Hepatocyte (in vitro differentiated cells): Measurements from ENCODE around the gene SETD5. TPM values are rescaled to one million over a fixed set of nuclear protein-coding genes. Genes with fewer than 3 reads are reported as not detected.
"Not testable (repeated sequence)": the region's sequence is repeated elsewhere in the genome, so short reads cannot be mapped to it uniquely, and the experiment has no call there.

ENCODE experiments used
- DNase-seq: peaks from one replicate; pipeline ENCODE4 v3.0.0-alpha.2; 2016; ENCODE audit warnings: low spot score
- H2AFZ ChIP-seq: fragments of 200-600 bp; sonication (generic); 2 replicates; pipeline ENCODE4 v1.6.0; 2016; ENCODE audit warnings: antibody characterized with exemption, mild to moderate bottlenecking
- H3K27ac ChIP-seq: fragments of 200-600 bp; sonication (generic); 2 replicates; pipeline ENCODE4 v1.5.1; 2016; ENCODE audit warnings: mild to moderate bottlenecking
- H3K27me3 ChIP-seq: fragments of 200-600 bp; sonication (generic); 2 replicates; pipeline ENCODE4 v1.6.1; 2016
- H3K36me3 ChIP-seq: fragments of 200-600 bp; sonication (generic); replicated peaks from 2 replicates; pipeline ENCODE4 v1.5.1; 2016; ENCODE audit warnings: low read depth; ENCODE audit not compliant: insufficient read depth
- H3K4me1 ChIP-seq: fragments of 200-600 bp; sonication (generic); 2 replicates; pipeline ENCODE4 v1.5.1; 2016; ENCODE audit warnings: mild to moderate bottlenecking, moderate library complexity; ENCODE audit not compliant: insufficient read depth
- H3K4me2 ChIP-seq: fragments of 200-600 bp; sonication (generic); 2 replicates; pipeline ENCODE4 v1.6.0; 2016
- H3K4me3 ChIP-seq: fragments of 200-600 bp; sonication (generic); 2 replicates; pipeline ENCODE4 v1.5.1; 2016; ENCODE audit warnings: mild to moderate bottlenecking
- H3K79me2 ChIP-seq: fragments of 200-600 bp; sonication (generic); 2 replicates; pipeline ENCODE4 v1.6.0; 2017; ENCODE audit warnings: mild to moderate bottlenecking
- H3K9me2 ChIP-seq: fragments of 200-600 bp; sonication (generic); replicated peaks from 2 replicates; pipeline ENCODE4 v1.6.0; 2017; ENCODE audit warnings: mild to moderate bottlenecking; ENCODE audit not compliant: insufficient read depth
- H3K9me3 ChIP-seq: fragments of 200-600 bp; sonication (generic); 2 replicates; pipeline ENCODE4 v1.5.1; 2016; ENCODE audit warnings: low read depth, mild to moderate bottlenecking
- H4K20me1 ChIP-seq: fragments of 200-600 bp; sonication (generic); 2 replicates; pipeline ENCODE4 v1.6.0; 2016; ENCODE audit warnings: mild to moderate bottlenecking; ENCODE audit not compliant: insufficient read depth, poor library complexity, severe bottlenecking
- EZH2 ChIP-seq: fragments of 200-600 bp; sonication (generic); IDR thresholded peaks from 2 replicates; pipeline ENCODE4 v1.6.1; 2016; ENCODE audit warnings: antibody characterized with exemption, mild to moderate bottlenecking, borderline replicate concordance
- EZH2phosphoT487 ChIP-seq: fragments of 200-600 bp; sonication (generic); IDR thresholded peaks from one replicate; pipeline ENCODE4 v1.6.1; 2018; ENCODE audit warnings: antibody characterized with exemption, mild to moderate bottlenecking, low read depth, moderate library complexity; ENCODE audit not compliant: unreplicated experiment, severe bottlenecking
- WGBS: methylation state at CpG from one replicate; pipeline ENCODE4 v1.1.6; 2016; ENCODE audit warnings: low lambda C conversion rate; ENCODE audit errors: missing lambda C conversion rate; 5-methylcytosine and 5-hydroxymethylcytosine counted together
- polyA plus RNA-seq: library from polyadenylated mRNA; unstranded; fragments of >200 nt; fragmentation: Nextera tagmentation; extraction: Ambion mirVana; gene quantifications from 2 replicates; pipeline ENCODE4 v1.2.1, GENCODE V29; 2016
- total RNA-seq: library from RNA; depleted of rRNA; stranded (reverse); fragments of >200 nt; gene quantifications from 2 replicates; pipeline ENCODE4 v1.2.3, GENCODE V29; 2014
- TF ChIP-seq, protein P1 (sequence below): fragments of 200-600 bp; sonication (generic); IDR thresholded peaks from 2 replicates; pipeline ENCODE4 v1.5.1; 2016; ENCODE audit warnings: antibody characterized with exemption, mild to moderate bottlenecking; ENCODE audit not compliant: poor library complexity

SETD5 gene
- total and polyA plus RNA-seq, 2 experiments from 2014 or later = 75.2 to 110 TPM

DNA sequence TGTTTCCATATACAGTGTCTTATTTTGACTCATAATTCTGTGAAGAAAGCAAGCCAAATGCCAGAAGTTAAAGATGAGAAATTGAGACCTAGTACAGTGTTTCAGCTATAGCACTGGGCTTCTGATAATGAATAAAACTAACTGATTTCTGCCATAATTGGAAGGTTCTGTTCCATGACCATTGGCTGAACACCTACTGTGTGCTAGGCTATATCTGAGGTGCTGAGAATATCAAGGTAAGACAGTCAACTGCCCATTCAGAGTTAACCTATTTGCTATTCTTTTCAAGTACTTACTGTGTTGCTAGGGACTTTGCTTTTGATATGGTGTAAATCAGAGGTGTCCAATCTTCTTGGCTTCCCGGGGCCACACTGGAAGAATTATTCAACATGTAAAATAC, 82.8 kb downstream of the SETD5 start:
- Histone ChIP-seq H3K4me1 (no peaks in the 10 kb centered on the region), H3K79me2 (no peaks in the 10 kb centered on the region), H2AFZ (no peak overlapping the region), H3K36me3 (peaks cover 4% of the 10 kb centered on the region), H3K9me3 (no peaks in the 10 kb centered on the region), H3K27me3 (no peaks in the 10 kb centered on the region), H3K27ac (no peak overlapping the region), H4K20me1 (peaks cover 5% of the 10 kb centered on the region), H3K9me2 (no peaks in the 10 kb centered on the region), H3K4me3 (no peak overlapping the region), H3K4me2 (no peak overlapping the region)
- WGBS = 100% methylated on average over 1 of the region's 1 CpG
- DNase-seq = no peak
- TF ChIP-seq EZH2 (no peak), EZH2phosphoT487 (no peak)

DNA sequence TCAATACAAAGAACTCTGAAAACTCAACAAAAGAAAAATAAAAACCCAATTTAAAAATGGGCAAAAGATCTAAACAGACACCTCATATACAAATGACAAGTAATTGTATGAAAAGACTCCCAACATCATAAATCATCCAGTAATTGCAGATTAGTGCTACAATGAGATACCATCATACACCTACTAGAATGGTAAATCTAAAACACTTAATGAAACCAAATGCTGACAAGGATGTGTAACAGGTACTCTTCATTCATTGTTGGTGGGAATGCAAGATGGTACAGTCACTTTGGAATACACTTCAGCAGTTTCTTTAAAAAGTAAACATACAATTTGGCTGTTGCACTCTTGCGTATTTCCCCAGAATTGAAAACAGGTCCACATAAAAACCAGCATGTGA, 87.8 kb downstream of the SETD5 start:
- H3K36me3 ChIP-seq = peaks cover 4% of the 10 kb centered on the region
- H3K4me2 ChIP-seq = no peak overlapping the region
- 83% methylated on average over 1 of the region's 1 CpG for WGBS
- H2AFZ ChIP-seq = no peak overlapping the region
- DNase-seq = no peak
- no peaks in the 10 kb centered on the region for H3K4me1 ChIP-seq
- no peaks in the 10 kb centered on the region for H4K20me1 ChIP-seq
- H3K9me3 ChIP-seq = no peaks in the 10 kb centered on the region
- no peaks in the 10 kb centered on the region for H3K79me2 ChIP-seq
- TF ChIP-seq, protein P1, sequence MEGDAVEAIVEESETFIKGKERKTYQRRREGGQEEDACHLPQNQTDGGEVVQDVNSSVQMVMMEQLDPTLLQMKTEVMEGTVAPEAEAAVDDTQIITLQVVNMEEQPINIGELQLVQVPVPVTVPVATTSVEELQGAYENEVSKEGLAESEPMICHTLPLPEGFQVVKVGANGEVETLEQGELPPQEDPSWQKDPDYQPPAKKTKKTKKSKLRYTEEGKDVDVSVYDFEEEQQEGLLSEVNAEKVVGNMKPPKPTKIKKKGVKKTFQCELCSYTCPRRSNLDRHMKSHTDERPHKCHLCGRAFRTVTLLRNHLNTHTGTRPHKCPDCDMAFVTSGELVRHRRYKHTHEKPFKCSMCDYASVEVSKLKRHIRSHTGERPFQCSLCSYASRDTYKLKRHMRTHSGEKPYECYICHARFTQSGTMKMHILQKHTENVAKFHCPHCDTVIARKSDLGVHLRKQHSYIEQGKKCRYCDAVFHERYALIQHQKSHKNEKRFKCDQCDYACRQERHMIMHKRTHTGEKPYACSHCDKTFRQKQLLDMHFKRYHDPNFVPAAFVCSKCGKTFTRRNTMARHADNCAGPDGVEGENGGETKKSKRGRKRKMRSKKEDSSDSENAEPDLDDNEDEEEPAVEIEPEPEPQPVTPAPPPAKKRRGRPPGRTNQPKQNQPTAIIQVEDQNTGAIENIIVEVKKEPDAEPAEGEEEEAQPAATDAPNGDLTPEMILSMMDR = no peak
- no peak for TF ChIP-seq EZH2phosphoT487
- TF ChIP-seq EZH2 = no peak
- H3K27ac ChIP-seq = no peak overlapping the region
- no peaks in the 10 kb centered on the region for H3K9me2 ChIP-seq
- no peaks in the 10 kb centered on the region for H3K27me3 ChIP-seq
- H3K4me3 ChIP-seq = no peak overlapping the region

DNA sequence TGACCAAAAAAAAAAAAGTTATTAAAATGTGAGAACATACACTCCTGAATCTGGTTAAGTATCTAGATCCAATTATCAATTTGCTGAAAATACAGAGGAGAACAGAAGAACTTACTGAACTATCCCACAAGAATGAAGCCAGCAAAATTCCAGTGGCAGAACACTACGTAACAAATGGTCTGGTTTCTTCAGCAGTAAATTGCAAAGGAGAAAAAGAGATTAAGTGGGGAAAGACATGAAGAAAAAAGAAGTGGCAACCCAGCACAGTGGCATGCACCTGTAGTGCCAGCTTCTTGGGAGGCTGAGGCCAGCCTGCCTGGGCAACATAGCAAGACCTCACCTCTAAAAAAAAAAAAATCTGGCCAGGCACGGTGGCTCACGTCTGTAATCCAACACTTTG, 94.1 kb downstream of the SETD5 start:
- H3K9me3 ChIP-seq = no peaks in the 10 kb centered on the region
- H4K20me1 ChIP-seq = no peaks in the 10 kb centered on the region
- H3K79me2 ChIP-seq = no peaks in the 10 kb centered on the region
- no peak overlapping the region for H3K4me2 ChIP-seq
- H2AFZ ChIP-seq = no peak overlapping the region
- H3K27ac ChIP-seq = no peak overlapping the region
- H3K4me3 ChIP-seq = no peak overlapping the region
- H3K9me2 ChIP-seq = no peaks in the 10 kb centered on the region
- no peaks in the 10 kb centered on the region for H3K4me1 ChIP-seq
- 51% methylated on average over 3 of the region's 3 CpGs for WGBS
- no peaks in the 10 kb centered on the region for H3K27me3 ChIP-seq
- TF ChIP-seq, protein P1 = no peak
- TF ChIP-seq EZH2 (no peak), EZH2phosphoT487 (no peak)
- H3K36me3 ChIP-seq = no peaks in the 10 kb centered on the region
- no peak for DNase-seq

DNA sequence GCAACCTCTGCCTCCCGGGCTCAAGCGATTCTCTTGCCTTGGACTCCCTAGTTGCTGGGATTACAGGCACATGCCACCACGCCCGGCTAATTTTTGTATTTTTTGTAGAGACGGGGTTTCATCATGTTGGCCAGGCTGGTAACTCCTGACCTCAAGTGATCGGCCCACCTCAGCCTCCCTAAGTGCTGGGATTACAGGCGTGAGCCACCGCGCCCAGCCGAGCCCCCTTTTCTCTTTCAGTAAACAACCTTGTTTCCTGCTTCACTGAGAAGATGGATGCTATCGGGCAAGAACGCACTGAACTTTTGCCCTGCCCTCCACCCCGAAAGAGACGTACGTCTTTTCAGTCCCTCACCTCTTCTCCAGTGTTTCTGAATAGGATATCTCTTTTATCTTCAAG, 96.6 kb downstream of the SETD5 start:
- not testable (repeated sequence) for H3K4me3 ChIP-seq, H3K27ac ChIP-seq, H4K20me1 ChIP-seq, H2AFZ ChIP-seq, H3K36me3 ChIP-seq, H3K79me2 ChIP-seq, H3K27me3 ChIP-seq, DNase-seq, H3K4me1 ChIP-seq, H3K9me2 ChIP-seq, H3K9me3 ChIP-seq, H3K4me2 ChIP-seq
- WGBS = 95% methylated on average over 15 of the region's 15 CpGs

DNA sequence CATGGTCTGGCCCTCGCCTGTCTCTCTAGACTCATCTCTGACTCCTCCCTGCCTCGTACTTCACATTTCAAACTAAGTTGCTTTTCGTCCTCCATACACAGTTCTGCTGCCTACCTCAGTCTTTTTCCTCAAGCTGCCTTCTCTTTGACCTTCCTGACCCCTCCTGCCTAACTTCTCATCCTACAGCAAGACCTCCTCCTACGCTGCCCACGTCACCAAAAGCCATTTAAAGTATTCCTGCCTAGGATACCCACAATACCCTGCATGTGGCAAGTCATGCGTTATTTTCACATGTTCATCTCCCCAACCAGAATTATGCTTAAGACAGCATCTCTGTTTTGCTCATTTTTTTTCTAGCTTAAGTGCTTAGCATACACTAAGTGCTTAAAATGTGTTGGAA, 99.5 kb downstream of the SETD5 start:
- WGBS = 83% methylated on average over 6 of the region's 6 CpGs
- Histone ChIP-seq H3K9me3 (no peaks in the 10 kb centered on the region), H4K20me1 (no peaks in the 10 kb centered on the region), H2AFZ (no peak overlapping the region), H3K27ac (no peak overlapping the region), H3K79me2 (no peaks in the 10 kb centered on the region), H3K4me2 (no peak overlapping the region), H3K36me3 (no peaks in the 10 kb centered on the region), H3K27me3 (peaks cover 30% of the 10 kb centered on the region), H3K4me3 (no peak overlapping the region), H3K4me1 (no peaks in the 10 kb centered on the region), H3K9me2 (no peaks in the 10 kb centered on the region)
- no peak for TF ChIP-seq EZH2phosphoT487
- TF ChIP-seq, protein P1 = no peak
- no peak for TF ChIP-seq EZH2
- DNase-seq = no peak
